CD4-positive, alpha-beta T cell treated with Interleukin-4 for 4 hours (primary cell): Measurements from ENCODE around the gene IDI1.
"Not testable (repeated sequence)": the region's sequence is repeated elsewhere in the genome, so short reads cannot be mapped to it uniquely, and the experiment has no call there.

Source experiments
- DNase-seq: peaks from one replicate; pipeline ENCODE4 v3.0.0-alpha.2; 2020

The IDI1 gene

DNA sequence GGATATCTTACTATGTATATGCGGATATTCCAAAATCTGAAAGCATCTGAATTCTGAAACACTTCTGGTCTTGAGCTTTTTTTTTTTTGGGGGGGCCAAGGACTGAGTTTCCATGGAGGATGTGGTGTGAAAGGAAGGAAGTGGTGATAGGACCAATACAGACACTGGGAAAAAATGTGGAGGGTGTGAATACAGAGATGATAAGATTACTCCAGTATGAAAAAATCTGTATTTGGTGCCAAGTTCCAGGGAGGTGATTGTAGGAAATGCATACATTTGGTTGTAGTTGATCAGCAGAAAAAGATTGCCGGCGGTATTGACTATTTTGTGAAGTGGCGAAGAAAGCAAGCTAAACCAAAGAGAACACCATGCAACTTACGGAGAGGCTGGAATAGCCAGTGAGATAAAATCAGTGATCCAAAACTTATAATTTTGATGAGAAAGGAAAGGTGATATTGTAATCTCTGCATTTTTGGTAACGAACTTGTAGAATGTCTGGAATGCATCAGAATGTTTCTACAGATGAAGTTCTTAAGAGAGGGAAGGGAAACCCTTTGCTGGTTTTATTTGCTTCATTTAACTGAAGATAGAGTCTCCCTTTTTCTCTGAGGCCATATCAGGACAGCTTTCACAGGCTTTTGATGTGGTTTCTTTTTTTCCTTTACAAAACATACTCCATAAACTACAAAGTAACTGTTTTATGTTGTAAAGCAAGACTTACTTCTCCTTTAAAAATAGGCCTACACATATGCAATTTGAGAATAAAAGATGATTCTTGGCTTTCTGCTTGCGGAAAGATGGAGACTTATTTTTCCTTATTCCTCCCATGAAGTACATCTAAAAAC, 13.2 kb upstream of the IDI1 start:
- peak; percentile 26 for DNase-seq

DNA sequence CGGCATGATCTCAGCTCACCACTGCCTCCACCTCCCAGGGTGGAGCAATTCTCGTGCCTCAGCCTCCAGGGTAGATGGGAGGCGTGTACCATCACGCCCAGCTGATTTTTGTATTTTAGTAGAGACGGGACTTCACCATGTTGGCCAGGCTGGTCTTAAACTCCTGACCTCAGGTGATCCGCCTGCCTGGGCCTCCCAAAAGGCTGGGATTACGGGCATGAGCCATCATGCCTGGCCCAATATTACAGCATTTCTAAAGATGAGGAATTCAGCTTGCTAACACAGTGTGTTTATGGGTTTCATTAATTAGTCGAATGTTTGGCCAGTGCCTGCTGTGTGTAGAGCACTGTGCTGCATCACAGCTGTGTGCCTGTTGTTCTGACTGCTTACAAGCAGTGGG, 11.0 kb upstream of the IDI1 start:
- DNase-seq, result no peak

DNA sequence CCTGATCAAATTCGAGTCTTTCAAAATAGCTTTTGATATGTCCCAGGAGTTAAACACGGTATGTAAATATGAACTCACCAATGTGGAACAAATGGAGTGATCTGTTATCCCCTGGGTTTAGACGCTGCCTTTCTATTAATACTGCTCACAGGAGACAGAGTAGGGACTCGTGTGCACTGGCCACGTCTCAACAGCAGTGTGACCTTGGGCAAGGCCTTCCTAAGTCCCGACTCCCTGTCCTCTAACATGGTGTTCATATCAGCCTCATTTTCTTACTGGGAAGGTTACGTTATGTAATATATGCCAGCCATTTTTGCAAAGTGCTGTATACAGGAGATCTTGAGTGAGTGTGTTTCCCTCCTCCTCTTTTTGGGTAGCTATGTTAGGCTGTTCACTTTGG, 9.1 kb upstream of the IDI1 start:
- no peak for DNase-seq

DNA sequence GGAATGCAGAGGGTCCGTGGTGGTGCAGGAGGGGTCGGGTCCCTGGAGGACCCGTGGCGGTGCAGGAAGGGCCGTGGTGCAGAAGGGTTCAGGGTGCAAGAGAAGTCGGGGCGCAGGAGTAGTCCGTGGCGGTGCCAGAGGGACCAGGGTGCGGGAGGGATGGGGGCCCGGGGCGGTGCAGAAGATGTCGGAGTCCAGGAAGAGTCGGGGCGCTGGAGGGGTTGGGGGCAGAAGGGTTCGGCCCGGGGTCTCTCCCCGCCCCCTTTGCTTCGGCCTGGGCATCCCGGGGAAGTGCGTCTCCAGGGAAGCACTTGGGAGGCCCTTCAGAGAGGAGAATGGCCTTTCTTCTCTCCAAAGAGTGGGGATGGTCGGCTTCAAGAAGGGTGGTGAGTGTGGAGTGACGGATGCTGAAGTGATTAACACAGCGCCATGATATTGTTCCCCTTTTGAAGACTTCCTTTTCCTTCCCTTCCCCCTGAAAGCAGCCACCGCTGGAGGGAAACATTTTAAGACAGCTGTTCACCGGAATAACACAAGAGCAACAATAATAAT, 8.3 kb upstream of the IDI1 start:
- peak; percentile 25 for DNase-seq

DNA sequence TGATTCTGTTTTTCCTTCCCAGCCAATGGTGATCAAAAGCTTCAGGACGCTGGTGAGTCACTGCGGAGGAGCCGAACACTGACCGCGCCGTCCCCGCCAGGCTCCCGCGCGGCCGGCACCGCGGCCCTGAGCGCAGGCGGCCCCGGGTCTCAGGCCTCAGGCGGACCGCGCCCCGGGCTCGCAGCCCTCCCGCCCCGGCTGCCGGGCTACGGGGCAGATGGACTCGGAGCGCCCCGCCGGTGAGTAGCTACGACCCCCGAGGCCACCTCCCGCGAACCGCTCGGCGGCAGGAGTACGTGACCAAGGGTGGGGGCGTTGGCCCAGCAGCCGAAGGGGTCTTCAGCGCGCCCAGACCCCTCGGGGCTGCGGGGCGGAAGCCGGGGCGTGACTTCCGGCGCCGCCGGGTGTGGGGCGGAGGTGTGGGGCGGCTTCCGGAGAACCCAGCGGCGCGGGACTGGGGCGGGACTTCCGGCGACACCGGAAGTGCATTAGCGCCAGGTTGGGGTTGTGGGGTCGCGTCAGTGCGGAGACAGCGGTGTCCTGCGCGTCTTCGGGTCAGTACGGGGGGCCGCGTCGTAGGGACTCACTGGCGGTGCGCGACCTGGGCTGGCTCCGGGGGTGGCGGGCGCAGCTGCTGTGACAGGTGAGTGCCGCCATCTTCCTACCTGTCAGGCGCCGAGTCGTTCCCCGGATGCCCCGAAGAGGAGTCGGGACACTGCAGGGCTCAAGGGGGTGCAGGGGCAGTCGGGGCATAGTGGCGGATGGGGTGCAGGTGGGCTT, 7.6 kb upstream of the IDI1 start, which contains the start of gene WDR37:
Gene WDR37, plus strand, starts transcription at position 60 of the 780 bp plus-strand sequence. CDS start 15,771 bp downstream, outside the sequence.
- DNase-seq, result peak; percentile 84

DNA sequence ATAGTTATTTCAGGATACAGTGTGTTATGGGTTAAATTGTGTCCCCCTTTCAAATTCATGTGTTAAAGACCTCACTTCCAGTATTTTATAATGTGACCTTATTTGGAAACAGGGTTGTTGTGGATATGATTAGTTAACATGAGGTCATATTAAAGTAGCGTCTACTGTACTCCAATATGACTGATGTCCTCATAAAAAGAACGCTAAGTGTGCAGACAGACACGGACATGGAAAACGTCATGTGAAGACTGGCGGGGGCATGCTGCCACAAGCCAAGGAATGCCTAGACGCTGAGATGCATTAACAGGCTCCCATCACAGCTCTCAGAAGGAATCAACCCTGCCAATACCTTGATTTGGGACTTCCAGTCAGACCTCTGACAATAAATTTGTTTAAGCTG, 5.8 kb upstream of the IDI1 start:
- no peak for DNase-seq

DNA sequence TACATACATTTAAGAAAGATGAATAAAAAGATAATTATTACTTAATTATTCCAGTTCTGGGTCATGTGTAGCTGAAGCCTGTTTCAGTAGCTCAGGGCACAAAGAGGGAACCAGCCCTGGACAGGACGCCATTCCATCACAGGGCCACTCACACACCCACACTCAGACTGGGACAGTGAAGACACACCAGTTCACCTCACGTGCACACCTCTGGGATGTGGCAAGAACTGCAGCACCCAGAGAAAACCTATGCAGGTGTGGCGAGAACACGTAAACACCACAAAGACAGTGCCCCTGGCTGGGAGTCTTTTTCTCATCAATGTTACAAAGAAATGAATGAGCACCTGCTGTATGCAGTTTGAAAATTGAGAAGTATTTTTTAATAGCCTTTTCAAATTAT, 1.6 kb upstream of the IDI1 start:
- DNase-seq, result peak; percentile 55

DNA sequence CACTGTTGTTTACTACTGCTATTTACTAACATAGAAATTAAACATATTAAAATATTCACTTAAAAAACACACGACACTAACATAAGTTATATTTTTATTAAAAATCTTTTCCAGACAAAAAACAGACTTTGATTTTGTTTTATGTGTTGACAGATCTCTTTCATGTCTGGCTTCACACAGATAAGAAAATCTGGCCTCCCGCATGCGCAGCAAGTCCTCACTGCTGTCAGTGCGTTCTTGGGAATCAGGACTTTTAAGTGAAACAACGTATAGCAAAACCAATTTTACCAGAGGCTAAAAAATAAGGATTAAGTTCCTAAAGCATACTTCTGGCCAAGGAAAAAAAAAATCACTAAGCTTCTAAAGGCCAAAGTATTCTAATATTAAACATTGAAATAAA, 1.2 kb upstream of the IDI1 start:
- no peak for DNase-seq

DNA sequence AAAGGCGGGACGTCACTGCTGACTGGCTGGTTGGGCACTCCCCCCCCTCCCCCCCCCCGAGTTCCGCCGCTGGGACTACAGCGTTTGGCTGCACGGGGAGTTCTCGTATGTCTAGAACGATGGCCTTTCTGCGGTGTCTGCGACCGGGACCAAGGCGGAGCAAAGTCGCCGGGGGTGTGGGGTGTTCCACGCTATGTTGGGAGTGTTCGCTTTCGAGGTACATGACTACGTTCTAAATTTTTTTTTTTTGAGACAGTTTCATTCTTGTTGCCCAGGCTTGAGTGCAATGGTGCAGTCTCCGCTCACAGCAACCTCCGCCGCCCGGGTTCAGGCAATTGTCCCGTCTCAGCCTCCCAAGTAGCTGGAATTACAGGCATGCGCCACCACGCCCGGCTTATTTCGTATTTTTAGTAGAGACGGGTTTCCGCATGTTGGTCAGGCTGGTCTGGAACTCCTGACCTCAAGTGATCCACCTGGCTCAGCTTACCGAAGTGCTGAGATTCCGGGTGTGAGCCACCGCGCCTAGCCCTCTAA, 573 bp upstream of the IDI1 start:
- no peak for DNase-seq

DNA sequence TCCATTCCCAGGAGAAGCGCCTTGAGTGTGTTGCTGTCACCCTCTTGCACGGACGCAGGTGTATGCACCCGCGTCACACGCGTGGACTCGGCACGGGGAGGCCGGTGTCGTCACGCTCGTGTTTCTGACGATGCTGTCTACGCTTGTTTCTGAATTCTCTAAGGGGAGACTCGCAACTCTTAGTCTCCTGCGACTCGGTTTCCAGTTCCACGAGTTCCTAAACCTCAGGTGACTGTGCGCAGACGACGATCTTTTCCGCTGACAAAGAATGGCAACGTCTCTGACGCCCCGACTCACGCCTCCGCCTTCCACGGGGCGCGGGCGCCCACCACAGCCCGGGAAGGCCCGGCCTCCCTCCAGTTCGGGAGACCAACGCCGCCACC, 579 bp downstream of the IDI1 start:
- DNase-seq, result peak; percentile 47

DNA sequence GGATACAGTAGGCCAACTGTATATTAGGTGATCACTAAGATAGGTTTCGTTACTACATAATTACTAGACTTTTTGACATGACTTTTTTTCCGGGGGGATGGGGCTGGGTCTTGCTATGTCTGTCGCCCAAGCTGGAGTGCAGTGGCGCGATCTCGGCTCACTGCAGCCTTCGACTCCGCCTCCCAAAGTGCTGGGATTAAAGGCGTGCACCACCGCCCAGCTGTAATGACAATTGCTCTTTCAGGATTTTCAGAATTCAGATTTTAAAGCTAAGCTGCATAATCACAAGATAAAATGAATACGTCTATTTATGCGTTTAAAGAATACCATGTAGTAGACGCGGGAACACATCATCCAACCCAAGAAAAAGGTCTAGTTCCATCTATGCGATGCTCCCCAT, 982 bp downstream of the IDI1 start:
- DNase-seq, result no peak

DNA sequence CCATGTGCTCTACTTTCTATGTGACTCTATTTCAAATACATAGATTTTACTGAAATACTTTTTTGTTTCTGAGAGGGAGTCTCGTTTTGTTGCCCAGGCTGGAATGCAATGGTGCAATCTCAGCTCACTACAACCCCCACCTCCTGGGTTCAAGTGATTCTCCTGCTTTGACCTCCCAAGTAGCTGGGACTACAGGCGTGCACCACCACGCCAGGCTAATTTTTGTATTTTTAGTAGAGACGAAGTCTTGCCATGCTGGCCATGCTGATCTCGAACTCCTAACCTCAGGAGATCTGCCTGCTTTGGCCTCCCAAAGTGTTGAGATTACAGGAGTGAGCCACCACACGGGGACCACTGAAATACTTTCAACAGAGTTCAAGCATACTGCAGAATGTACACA, 3.5 kb downstream of the IDI1 start:
- DNase-seq, result no peak

DNA sequence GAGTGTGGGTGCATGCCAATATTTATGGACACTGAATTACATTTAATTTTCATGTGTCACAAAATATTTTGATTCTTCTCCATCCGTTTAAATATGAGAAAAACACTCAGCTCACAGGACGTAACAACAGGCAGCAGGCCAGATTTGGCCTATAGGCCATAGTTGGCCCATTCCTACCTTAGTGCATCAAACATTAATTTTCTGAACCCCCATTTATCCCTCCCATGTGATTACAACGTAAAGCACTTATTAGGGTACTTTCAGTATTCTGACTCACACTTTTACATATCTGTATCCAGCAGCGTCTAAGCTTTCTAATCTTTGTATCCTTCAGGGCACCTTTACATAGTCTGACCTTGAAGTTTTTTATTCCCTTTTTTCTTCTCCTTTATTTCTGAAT, 4.0 kb downstream of the IDI1 start:
- DNase-seq, result no peak

DNA sequence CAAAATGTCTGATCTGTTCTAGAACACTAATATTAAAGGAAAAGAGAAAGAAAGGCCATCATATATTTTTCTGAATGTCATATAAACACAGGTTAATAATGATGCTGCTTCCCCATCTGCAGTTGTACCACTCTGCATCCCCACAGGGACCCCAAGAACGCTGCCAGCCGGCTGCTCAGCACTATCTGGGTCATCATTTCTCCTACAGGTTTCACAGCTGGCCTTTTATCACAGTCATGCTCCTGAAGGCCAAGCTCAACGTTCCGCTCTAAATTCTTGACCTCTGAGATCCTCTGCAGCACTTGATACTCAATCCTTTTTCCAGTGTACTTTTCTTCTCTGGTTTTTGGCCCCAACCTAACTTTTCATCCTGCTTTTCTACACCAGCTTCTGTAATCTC, 4.8 kb downstream of the IDI1 start:
- no peak for DNase-seq

DNA sequence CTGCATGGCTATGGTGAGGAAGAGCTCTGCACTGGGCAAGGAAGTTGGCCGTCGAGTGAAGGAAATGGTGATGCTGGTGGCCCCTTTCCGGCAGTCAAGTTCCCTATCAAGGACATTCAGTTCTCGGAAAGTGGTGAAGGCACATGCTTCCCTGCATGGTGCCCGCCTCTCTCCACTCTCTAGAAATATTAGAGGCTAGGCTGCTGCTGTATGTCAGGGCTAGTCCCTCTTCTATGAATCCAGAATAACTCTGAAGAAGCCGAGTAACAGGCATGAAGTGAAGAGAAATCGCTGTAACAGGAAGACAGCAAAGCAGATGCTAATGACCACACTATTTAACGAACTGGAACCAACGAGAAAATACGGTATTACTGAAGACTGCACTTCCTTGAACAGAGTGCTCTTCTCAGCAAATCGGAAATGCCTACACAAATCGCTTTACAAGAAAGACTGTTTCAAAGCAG, 5.4 kb downstream of the IDI1 start:
- DNase-seq, result peak; percentile 41

DNA sequence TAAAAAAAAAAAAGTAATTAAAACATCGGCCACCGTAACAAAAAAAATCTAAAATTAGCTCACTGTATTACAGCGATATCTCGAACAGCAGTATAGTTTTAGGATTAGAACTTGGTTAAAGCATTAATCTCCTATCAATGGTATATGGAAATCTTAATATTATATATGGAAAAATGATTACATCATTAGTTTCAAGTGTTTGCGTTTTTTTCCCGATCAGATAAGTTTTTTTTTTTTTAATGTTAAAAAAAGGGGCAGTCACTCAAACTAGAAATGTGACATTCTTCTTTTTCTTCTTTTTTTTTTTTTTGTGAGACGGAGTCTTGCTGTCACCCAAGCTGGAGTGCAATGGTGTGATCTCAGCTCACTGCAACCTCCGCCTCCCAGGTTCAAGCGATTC, 7.4 kb downstream of the IDI1 start:
- no peak for DNase-seq

DNA sequence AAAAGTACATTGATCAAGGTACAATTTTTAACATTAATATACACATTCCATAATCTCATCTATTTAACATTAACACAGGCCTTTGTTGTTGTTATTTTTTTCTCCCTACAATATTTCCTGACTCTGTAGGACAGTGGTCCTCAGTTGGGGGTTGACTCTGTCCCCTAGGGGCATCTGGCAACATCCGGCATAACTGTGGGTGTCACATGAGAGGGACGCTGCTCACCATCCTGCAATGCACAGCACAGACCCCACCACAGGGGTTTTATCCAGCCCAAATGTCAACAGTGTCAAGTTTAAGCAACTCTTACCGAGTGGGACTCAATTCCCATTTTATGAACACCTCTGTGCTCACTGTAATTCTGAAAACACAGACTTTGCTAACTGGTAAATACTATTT, 8.8 kb downstream of the IDI1 start:
- no peak for DNase-seq

DNA sequence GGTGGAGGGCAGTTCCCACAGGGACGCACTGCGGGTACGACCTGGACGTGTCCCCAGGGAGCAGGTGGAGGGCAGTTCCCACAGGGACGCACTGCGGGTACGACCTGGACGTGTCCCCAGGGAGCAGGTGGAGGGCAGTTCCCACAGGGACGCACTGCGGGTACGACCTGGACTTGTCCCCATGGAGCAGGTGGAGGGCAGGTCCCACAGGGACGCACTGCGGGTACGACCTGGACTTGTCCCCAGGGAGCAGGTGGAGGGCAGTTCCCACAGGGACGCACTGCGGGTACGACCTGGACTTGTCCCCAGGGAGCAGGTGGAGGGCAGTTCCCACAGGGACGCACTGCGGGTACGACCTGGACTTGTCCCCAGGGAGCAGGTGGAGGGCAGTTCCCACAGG, 10.2 kb downstream of the IDI1 start:
- not testable (repeated sequence) for DNase-seq

DNA sequence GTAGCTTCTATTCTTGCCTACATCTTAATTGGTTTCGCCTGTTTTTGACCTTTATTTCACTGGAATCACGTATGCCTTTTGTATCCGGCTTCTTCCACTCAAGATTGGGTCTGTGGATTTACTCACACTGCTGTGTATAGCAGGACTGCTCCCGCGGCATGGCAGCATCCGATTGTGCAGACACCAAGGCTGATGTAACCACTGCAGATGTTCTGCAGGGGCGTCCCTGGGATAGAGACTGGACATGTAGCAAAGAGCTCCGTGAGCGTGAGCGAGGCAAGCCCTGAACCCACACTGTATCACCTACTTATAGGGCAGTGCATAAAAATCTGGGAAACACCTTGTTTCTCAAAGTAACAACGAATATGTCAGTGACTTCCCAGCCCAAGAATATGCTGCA, 11.8 kb downstream of the IDI1 start:
- DNase-seq, result no peak

DNA sequence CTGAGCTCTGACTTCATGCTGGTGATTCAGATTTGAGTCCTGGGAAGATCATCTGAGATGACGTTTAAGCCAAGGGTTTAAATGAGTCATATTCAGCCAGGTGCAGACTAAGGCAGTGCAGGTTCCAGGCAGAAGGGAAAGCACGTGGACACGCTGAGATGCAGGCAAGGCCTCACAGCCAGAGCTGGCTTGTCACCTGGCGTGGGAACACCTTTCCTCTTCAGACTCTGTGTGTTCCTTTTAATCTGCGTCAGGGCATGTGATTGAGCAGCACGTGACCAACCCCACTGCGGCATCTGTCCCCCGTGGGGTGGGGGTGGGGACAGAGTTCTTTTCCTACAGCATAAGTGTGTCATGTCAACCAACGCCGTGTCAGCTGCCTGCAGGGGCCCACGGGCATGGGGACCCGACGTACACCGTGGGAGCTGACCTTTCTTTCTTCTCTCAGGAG, 12.6 kb downstream of the IDI1 start:
- peak; percentile 30 for DNase-seq

DNA sequence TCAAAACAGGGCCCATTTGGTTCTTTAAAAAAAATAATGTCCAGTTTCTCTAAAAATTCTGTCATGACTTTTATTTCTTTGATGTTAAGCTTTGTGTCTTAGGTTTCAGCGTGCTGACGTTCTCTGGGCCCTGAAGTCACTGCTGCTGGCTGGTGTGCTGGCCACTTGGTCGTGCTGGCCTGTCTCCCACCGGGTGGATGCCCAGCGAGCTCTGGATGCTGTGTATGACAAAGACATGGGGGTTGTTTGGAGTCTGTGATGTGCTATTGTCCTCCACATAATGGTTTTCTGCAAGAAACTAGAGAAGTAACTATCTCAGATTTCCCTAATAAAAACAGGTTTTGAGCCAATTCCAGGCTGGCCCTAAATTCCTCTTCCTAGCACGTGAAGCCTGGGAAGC, 13.7 kb downstream of the IDI1 start:
- no peak for DNase-seq

DNA sequence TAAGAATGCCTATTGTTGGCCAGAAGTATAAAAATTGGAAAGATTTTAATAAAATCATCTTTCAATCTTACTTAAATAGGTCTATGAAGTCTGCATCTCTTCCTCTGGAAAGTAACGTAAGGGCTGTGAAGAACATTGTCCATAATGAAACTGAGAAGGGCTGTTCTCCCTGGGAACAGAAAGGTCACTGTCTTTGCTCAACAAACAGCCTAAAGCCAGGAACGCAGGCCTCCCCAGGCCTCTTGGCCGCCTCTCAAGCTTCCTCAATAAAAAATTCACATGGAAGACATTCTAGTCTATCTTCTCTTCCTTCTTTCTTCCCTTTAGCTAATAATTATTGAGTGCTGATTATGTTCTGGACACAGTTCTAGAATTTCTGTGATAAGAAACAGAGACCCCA, 14.2 kb downstream of the IDI1 start:
- DNase-seq, result no peak

DNA sequence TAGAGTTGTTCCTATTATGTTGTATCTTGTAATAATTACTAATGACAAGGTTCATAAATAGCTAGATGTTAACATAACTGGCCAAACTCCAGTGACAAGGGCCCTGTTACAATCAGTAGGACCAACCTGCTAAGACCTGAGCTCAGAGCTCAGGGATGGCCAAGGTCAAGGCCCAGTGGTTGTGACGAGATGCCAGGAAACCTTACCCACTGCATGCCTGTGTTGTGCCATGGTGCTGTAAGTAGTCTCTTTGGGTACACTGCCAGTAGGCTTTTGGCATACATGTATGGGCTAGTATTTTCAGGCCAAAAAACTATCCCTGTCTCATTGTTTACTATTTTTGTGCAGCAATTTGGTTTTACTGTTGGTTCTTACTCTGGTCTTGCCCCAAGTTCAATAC, 15.3 kb downstream of the IDI1 start:
- no peak for DNase-seq

DNA sequence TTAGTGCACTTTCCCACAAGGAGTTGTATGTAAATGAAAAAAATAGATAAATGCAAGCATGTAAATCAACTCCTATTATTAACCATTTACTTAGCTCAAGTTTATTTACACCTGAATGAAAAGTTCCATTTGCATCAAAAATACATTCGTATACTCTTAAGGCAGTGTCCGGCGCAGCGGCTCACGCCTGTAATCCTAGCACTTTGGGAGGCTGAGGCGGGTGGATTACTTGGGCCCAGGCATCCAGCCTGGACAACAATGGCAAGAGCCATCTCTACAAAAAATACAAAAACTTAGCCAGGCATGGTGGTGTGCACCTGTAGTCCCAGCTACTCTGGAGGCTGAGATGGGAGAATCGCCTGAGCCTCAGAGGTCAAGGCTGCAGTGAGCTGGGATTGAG, 19.1 kb downstream of the IDI1 start:
- no peak for DNase-seq
